Stomach (tissue), 9 donors: ENCODE results near the gene LRMDA. TPM values are rescaled to one million over a fixed set of nuclear protein-coding genes. Genes with fewer than 3 reads are reported as not detected.

Source experiments
- DNase-seq, 2 donors: peaks; one replicate each; pipeline versions ENCODE4 v3.0.0 to v3.0.0-alpha.2; 2013 to 2019
- H3K27ac ChIP-seq, 5 donors: fragments of 200-600 bp in 4 of 5; sonication (generic) in 4 of 5; one replicate each; pipeline ENCODE4 v1.5.1; 2013 to 2019; ENCODE audit warnings: mild to moderate bottlenecking in 1 of 5, moderate library complexity in 1 of 5
- H3K27me3 ChIP-seq, 3 donors: fragments of 200-600 bp; sonication (generic); one replicate each; pipeline ENCODE4 v1.5.1; 2017 to 2019; ENCODE audit warnings: mixed run types in 1 of 3
- H3K36me3 ChIP-seq, 4 donors: fragments of 200-600 bp; sonication (generic); 1 replicate in 3 of 4; 2 replicates in 1 of 4; pipeline ENCODE4 v1.5.1; 2016 to 2019
- H3K4me1 ChIP-seq, 4 donors: fragments of 200-600 bp; sonication (generic); one replicate each; pipeline ENCODE4 v1.5.1; 2016 to 2019
- H3K4me3 ChIP-seq, 4 donors: fragments of 200-600 bp; sonication (generic) in 3 of 4; one replicate each; pipeline ENCODE4 v1.5.1; 2016 to 2019; ENCODE audit warnings: mild to moderate bottlenecking in 1 of 4
- H3K9me3 ChIP-seq, 4 donors: fragments of 200-600 bp; sonication (generic); one replicate each; pipeline ENCODE4 v1.5.1; 2016 to 2019
- EP300 ChIP-seq: sonication (generic); formaldehyde crosslinking; IDR thresholded peaks from one replicate; pipeline ENCODE4 v1.6.1; 2017; ENCODE audit warnings: antibody characterized with exemption
- POLR2A ChIP-seq, 4 donors: fragments of 450-650 bp; IDR thresholded peaks; one replicate each; pipeline ENCODE4 v1.6.1; 2016; ENCODE audit warnings: antibody characterized with exemption in 4 of 4, control low read depth in 2 of 4, mild to moderate bottlenecking in 1 of 4, moderate library complexity in 1 of 4
- POLR2AphosphoS5 ChIP-seq, 3 donors: sonication (generic); formaldehyde crosslinking; IDR thresholded peaks; one replicate each; pipeline ENCODE4 v1.6.1; 2016; ENCODE audit warnings: antibody characterized with exemption in 3 of 3
- WGBS, 5 donors: extraction: QIAGEN DNeasy Blood & Tissue Kit in 3 of 5; methylation state at CpG; one replicate each; pipeline versions ENCODE4 v1.1.5 to v1.1.7; 2013 to 2018; 5-methylcytosine and 5-hydroxymethylcytosine counted together
- intact Hi-C: fragments of 100-400 bp; cut with DNase I; formaldehyde crosslinking; loops from one replicate; pipeline ENCODE4 v1.15.1; 2023; ENCODE audit warnings: low total_unique reads
- polyA plus RNA-seq, 3 donors: library from polyadenylated mRNA; stranded (reverse); fragments of 200-250 nt; gene quantifications; one replicate each; pipeline ENCODE4 v1.2.3, GENCODE V29; 2013
- total RNA-seq, 5 donors: library from RNA; depleted of rRNA; stranded (reverse); fragments of >200 nt; gene quantifications; one replicate each; pipeline versions ENCODE4 v1.1.0 to v1.2.3, GENCODE V29; 2014 to 2016
- TF ChIP-seq, protein P1 (sequence below), 7 experiments: fragments of 450-650 bp in 4 of 7; fragments of 200-600 bp in 3 of 7; sonication (generic) in 3 of 7; IDR thresholded peaks; one replicate each; pipeline ENCODE4 v1.5.1; 2016 to 2019; ENCODE audit warnings: antibody characterized with exemption in 7 of 7, control low read depth in 2 of 7, mild to moderate bottlenecking in 1 of 7
- donor health status: healthy with polysubstance abuse.
- donor health status: Bipolar disorder and iron deficiency.
- donor health status: healthy.

Gene LRMDA
- total and polyA plus RNA-seq, 8 donors = 1.3 to 30.2 (median 13.6) TPM; not detected in 1

DNA sequence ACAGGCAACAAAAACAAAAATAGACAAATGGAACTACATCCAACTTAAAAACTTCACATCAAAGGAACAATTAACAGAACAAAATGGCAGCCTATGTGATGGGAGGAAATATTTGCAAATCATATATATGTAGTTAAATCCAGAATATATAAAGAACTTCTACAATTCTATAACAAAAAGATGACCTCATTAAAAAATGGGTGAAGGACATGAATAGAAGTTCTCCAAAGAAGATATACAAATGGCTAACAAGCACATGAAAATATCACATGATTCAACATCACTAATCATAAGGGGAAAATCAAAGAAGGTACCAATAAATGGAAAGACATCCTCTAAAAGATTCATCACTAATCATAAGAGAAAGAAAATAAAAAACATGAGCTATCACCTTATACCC, 416.1 kb downstream of the LRMDA start:
- intact Hi-C loops = no loop called here
- no peak overlapping the region for H3K27ac ChIP-seq
- no peaks in the 10 kb centered on the region for H3K27me3 ChIP-seq

DNA sequence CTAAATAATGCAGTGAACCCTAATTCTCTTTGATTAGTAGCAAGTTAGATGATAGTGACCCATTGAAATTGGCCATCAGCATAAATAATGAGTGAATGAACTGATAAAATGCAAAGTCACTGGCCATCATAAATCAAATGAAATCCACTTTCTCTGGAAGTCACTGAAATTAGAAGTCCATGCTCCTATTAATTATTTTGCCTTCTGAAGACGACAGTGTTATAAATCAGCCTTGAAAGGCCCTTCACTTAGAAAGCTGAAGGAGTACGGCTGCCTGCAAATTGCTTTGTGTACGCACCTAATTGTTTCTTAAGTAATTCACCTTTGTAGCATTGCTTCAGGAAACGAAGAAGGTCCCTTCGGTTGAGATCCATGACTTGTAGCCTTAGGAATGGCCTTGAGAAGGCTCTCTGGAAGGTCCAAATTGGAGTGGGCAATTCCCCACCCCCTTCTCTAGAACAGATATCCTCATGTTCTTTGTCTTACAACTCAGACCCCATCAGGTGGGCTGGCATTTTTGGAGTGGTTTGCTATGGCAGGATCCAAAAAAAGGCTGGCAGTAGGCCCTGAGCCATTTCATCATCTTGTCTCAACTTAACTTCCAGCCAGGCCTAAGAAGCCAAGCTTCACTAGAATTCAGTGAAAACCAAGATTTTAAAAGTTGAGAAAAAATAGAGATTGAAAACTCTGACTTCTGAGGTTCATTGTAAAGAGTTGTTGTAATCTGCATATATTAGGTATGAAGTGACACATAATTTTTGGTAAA, 420.3 kb downstream of the LRMDA start:
- WGBS, 5 donors = 79 to 89% (median 87%) methylated on average over 5 of the region's 5 CpGs
- intact Hi-C loops = no loop called here
- Histone ChIP-seq H3K4me1 (no peaks in the 10 kb centered on the region), H3K27me3 (no peaks in the 10 kb centered on the region), H3K27ac (no peak overlapping the region), H3K9me3 (no peaks in the 10 kb centered on the region), H3K36me3 (no peaks in the 10 kb centered on the region), H3K4me3 (no peak overlapping the region)
- no peak for DNase-seq
- TF ChIP-seq, protein P1, sequence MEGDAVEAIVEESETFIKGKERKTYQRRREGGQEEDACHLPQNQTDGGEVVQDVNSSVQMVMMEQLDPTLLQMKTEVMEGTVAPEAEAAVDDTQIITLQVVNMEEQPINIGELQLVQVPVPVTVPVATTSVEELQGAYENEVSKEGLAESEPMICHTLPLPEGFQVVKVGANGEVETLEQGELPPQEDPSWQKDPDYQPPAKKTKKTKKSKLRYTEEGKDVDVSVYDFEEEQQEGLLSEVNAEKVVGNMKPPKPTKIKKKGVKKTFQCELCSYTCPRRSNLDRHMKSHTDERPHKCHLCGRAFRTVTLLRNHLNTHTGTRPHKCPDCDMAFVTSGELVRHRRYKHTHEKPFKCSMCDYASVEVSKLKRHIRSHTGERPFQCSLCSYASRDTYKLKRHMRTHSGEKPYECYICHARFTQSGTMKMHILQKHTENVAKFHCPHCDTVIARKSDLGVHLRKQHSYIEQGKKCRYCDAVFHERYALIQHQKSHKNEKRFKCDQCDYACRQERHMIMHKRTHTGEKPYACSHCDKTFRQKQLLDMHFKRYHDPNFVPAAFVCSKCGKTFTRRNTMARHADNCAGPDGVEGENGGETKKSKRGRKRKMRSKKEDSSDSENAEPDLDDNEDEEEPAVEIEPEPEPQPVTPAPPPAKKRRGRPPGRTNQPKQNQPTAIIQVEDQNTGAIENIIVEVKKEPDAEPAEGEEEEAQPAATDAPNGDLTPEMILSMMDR (IDR thresholded peaks at IDR 0.05) = no peak
- TF ChIP-seq POLR2A (IDR thresholded peaks at IDR 0.05) (no peak), EP300 (no peak), POLR2AphosphoS5 (IDR thresholded peaks at IDR 0.05) (no peak)

More for the DNA sequence above, 416.1 kb downstream of the LRMDA start:
- TF ChIP-seq EP300 (no peak), POLR2A (IDR thresholded peaks at IDR 0.05) (no peak), POLR2AphosphoS5 (IDR thresholded peaks at IDR 0.05) (no peak)
- TF ChIP-seq, protein P1 (IDR thresholded peaks at IDR 0.05) = no peak
- H3K4me3 ChIP-seq = no peak overlapping the region
- no peaks in the 10 kb centered on the region for H3K36me3 ChIP-seq
- H3K4me1 ChIP-seq = peaks cover 0 to 17% (median 6%) of the 10 kb centered on the region in 4 donors
- DNase-seq = no peak
- no peaks in the 10 kb centered on the region for H3K9me3 ChIP-seq

DNA sequence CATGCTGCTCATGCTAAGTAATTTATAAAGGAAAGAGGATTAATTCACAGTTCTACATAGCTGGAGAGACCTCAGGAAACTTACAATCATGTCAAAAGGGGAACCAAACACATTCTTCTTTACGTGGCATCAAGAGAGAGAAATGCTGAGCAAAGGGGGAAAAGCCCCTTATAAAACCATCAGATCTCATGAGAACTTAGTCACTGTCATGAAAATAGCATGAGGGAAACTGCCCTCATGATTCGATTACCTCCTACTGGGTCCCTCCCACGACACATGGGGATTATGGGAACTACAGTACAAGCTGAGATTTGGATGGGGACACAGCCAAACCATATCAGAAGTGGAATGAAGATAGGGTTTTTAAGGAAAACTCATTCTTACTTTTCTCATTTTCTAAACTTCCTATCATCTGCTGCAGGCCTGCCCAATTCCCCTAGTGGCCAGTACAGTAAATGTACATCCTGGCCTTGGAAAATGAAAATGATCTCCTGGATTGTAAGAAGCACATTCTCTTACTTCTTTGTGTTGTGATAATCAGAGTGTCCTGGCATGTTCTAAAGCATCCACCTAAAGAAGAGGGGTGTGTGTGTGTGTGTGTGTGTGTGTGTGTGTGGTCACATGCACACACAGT, 421.5 kb downstream of the LRMDA start:
- 61 to 98% (median 88%) methylated on average over 3 of the region's 3 CpGs for WGBS, 5 donors

DNA sequence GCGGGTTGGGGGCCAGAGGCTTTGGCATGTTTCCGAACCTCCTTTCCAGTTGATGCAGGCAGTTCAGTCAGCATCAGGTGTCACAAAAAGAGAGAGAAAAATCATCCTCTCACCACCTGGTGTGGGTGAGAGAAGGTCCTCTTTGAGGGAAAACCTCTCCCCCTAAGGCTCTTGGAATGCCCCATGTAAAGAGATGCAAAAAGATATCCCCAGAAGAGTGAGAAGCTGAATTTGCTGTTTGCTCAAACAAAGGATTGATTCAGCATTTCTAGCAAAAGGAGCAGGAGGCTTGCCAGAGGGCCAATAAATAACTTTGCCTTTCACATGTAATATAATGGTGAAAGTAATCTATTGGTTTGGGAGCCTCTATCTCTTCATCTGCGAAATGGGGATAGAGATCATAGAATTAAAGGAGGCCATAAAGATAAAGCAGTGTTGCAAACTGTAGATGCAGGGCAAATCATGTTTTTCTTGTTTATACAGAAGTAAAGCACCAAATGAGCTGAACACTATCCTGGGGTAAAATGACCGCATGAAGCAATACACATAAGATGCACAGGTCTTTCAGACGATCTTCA, 425.9 kb downstream of the LRMDA start:
- H3K4me1 ChIP-seq = no peaks in the 10 kb centered on the region
- TF ChIP-seq POLR2A (IDR thresholded peaks at IDR 0.05) = no peak
- TF ChIP-seq EP300 = no peak
- no peak for TF ChIP-seq POLR2AphosphoS5 (IDR thresholded peaks at IDR 0.05)
- TF ChIP-seq, protein P1 (IDR thresholded peaks at IDR 0.05) = no peak
- H3K27ac ChIP-seq = no peak overlapping the region
- H3K36me3 ChIP-seq = no peaks in the 10 kb centered on the region
- intact Hi-C loops = no loop called here
- no peaks in the 10 kb centered on the region for H3K27me3 ChIP-seq
- no peak overlapping the region for H3K4me3 ChIP-seq
- no peaks in the 10 kb centered on the region for H3K9me3 ChIP-seq
- 73 to 92% (median 79%) methylated on average over 5 of the region's 5 CpGs for WGBS, 5 donors
- no peak for DNase-seq

More for the DNA sequence above, 421.5 kb downstream of the LRMDA start:
- H3K4me3 ChIP-seq = no peak overlapping the region
- DNase-seq = no peak
- H3K4me1 ChIP-seq = no peaks in the 10 kb centered on the region
- H3K27me3 ChIP-seq = no peaks in the 10 kb centered on the region
- intact Hi-C loops = no loop called here
- no peaks in the 10 kb centered on the region for H3K9me3 ChIP-seq
- TF ChIP-seq, protein P1 (IDR thresholded peaks at IDR 0.05) = peak in 2 of 7 experiments; percentile 26 to 33
- TF ChIP-seq POLR2AphosphoS5 (IDR thresholded peaks at IDR 0.05) (no peak), EP300 (no peak), POLR2A (IDR thresholded peaks at IDR 0.05) (no peak)
- no peaks in the 10 kb centered on the region for H3K36me3 ChIP-seq
- no peak overlapping the region for H3K27ac ChIP-seq
